ENCODE results near the gene CD79A. TPM values are rescaled to one million over a fixed set of nuclear protein-coding genes. Genes with fewer than 3 reads are reported as not detected.

The CD79A gene
- total RNA-seq, 3 donors from 2014 or later, result 0.80 to 2.9 (median 1.8) TPM

- H3K27ac ChIP-seq, result no peak within 1 kb of the TSS
- TF ChIP-seq, protein P1, sequence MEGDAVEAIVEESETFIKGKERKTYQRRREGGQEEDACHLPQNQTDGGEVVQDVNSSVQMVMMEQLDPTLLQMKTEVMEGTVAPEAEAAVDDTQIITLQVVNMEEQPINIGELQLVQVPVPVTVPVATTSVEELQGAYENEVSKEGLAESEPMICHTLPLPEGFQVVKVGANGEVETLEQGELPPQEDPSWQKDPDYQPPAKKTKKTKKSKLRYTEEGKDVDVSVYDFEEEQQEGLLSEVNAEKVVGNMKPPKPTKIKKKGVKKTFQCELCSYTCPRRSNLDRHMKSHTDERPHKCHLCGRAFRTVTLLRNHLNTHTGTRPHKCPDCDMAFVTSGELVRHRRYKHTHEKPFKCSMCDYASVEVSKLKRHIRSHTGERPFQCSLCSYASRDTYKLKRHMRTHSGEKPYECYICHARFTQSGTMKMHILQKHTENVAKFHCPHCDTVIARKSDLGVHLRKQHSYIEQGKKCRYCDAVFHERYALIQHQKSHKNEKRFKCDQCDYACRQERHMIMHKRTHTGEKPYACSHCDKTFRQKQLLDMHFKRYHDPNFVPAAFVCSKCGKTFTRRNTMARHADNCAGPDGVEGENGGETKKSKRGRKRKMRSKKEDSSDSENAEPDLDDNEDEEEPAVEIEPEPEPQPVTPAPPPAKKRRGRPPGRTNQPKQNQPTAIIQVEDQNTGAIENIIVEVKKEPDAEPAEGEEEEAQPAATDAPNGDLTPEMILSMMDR (IDR thresholded peaks at IDR 0.05), result no peak
- TF ChIP-seq POLR2AphosphoS5 (IDR thresholded peaks at IDR 0.05), result no peak
- TF ChIP-seq POLR2A (IDR thresholded peaks at IDR 0.05), result no peak
- intact Hi-C loops (cut with DNase I; ENCODE audit: low total_unique reads), result no loop called here
- H3K27me3 ChIP-seq, result no peaks in the 10 kb centered on the region
- no peaks in the 10 kb centered on the region for H3K4me1 ChIP-seq
- no peak for DNase-seq (ENCODE audit: low spot score in 2 of 2)
- H3K36me3 ChIP-seq, result no peaks in the 10 kb centered on the region
- no peak within 1 kb of the TSS for H3K4me3 ChIP-seq
- no peaks in the 10 kb centered on the region for H3K9me3 ChIP-seq
These were observed 32.5 kb upstream of the CD79A start, which contains the start of gene LYPD4 for GRCh38 chr19:41844601-41845000. LYPD4 (minus strand) TSS chr19:41844683; CDS start chr19:41839285, 5,398 bp downstream.

- no peak within 1 kb of the TSS for H3K4me3 ChIP-seq
- no peaks in the 10 kb centered on the region for H3K27me3 ChIP-seq
- no peaks in the 10 kb centered on the region for H3K36me3 ChIP-seq
- no peak for TF ChIP-seq POLR2A (IDR thresholded peaks at IDR 0.05)
- TF ChIP-seq POLR2AphosphoS5 (IDR thresholded peaks at IDR 0.05), result no peak
- TF ChIP-seq, protein P1 (IDR thresholded peaks at IDR 0.05), result no peak
- H3K9me3 ChIP-seq, result no peaks in the 10 kb centered on the region
- no peak within 1 kb of the TSS for H3K27ac ChIP-seq
- H3K4me1 ChIP-seq, result no peaks in the 10 kb centered on the region
- intact Hi-C loops (cut with DNase I; ENCODE audit: low total_unique reads), result no loop called here
- DNase-seq (ENCODE audit: low spot score in 2 of 2), result no peak
These were observed 32.3 kb upstream of the CD79A start, which contains the start of gene DMRTC2 for GRCh38 chr19:41845001-41845050. DMRTC2 (plus strand) TSS chr19:41845042; CDS start chr19:41847429, 2,387 bp downstream.

GRCh38 chr19:41845051-41845590 lies 32.0 kb upstream of the CD79A start:
- H3K9me3 ChIP-seq, result no peaks in the 10 kb centered on the region
- H3K36me3 ChIP-seq, result no peaks in the 10 kb centered on the region
- H3K4me3 ChIP-seq, result no peak overlapping the region
- H3K27ac ChIP-seq, result no peak overlapping the region
- H3K4me1 ChIP-seq, result no peaks in the 10 kb centered on the region
- no peak for DNase-seq (ENCODE audit: low spot score in 2 of 2)
- no peaks in the 10 kb centered on the region for H3K27me3 ChIP-seq
- intact Hi-C loops (cut with DNase I; ENCODE audit: low total_unique reads), result no loop called here
- TF ChIP-seq, protein P1 (IDR thresholded peaks at IDR 0.05), result no peak
- TF ChIP-seq POLR2A (IDR thresholded peaks at IDR 0.05) (no peak), POLR2AphosphoS5 (IDR thresholded peaks at IDR 0.05) (no peak)

DNA sequence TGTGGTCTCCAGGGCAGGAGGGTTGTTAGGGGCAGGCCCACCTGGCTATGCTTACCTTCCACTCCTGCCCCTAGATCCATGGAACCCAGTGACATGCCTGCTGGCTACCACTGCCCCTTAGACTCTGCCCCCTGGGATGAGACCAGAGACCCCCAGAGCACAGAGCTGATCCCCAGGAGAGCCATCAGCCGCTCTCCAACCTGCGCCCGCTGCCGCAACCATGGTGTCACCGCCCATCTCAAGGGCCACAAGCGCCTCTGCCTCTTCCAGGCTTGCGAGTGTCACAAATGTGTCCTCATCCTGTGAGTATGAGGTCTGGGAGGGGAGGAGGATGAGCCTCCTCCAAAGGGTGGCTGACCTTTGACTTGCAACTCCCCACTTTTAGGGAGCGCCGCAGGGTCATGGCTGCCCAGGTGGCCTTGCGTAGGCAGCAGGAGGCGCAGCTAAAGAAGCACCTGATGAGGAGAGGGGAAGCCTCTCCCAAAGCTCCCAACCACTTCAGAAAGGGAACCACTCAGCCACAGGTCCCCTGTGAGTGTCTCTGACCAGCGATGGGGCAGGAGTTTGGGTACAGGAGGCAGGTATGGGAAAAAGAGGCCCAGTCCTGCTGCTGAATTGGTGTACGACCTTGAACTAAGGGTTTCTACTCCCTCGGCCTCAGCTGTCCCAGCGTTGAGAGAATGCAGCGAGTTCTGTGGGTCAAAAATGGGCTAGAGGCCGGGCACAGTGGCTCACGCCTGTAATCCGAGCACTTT lies 29.6 kb upstream of the CD79A start:
- Histone ChIP-seq H3K9me3 (no peaks in the 10 kb centered on the region), H3K4me3 (no peak overlapping the region), H3K36me3 (no peaks in the 10 kb centered on the region), H3K4me1 (no peaks in the 10 kb centered on the region), H3K27me3 (no peaks in the 10 kb centered on the region), H3K27ac (no peak overlapping the region)
- DNase-seq (ENCODE audit: low spot score in 2 of 2), result no peak
- intact Hi-C loops (cut with DNase I; ENCODE audit: low total_unique reads), result no loop called here
- TF ChIP-seq, protein P1 (IDR thresholded peaks at IDR 0.05), result no peak
- TF ChIP-seq POLR2A (IDR thresholded peaks at IDR 0.05) (no peak), POLR2AphosphoS5 (IDR thresholded peaks at IDR 0.05) (no peak)

- no peak for TF ChIP-seq POLR2A (IDR thresholded peaks at IDR 0.05)
These were observed 28.4 kb upstream of the CD79A start for GRCh38 chr19:41848666-41849065.

More at GRCh38 chr19:41848666-41849065, 28.4 kb upstream of the CD79A start:
- H3K4me3 ChIP-seq, result no peak overlapping the region
- no peaks in the 10 kb centered on the region for H3K4me1 ChIP-seq
- no peak overlapping the region for H3K27ac ChIP-seq
- H3K9me3 ChIP-seq, result no peaks in the 10 kb centered on the region
- no peak for DNase-seq (ENCODE audit: low spot score in 2 of 2)
- H3K27me3 ChIP-seq, result no peaks in the 10 kb centered on the region
- H3K36me3 ChIP-seq, result no peaks in the 10 kb centered on the region
- intact Hi-C loops (cut with DNase I; ENCODE audit: low total_unique reads), result no loop called here

Data from breast epithelium (tissue), 4 donors.